WTC11 (cell line): Measurements from ENCODE around the gene CFAP206. TPM values are rescaled to one million over a fixed set of nuclear protein-coding genes. Genes with fewer than 3 reads are reported as not detected.

ENCODE experiments used
- ATAC-seq: fragments of 200-7000 bp; cut with Tn5 transposase; 2 replicates; pipeline ENCODE4 v1.10.0; 2021; ENCODE audit warnings: mild to moderate bottlenecking, moderate library complexity
- CTCF ChIA-PET: fragments of 300-600 bp; sonication (Branson Sonifier 250); formaldehyde crosslinking; loops from one replicate; lab custom pipeline; 2021; ENCODE audit warnings: antibody characterized with exemption; lab: Charles Lee
- POLR2A ChIA-PET: fragments of 350-600 bp; sonication (Branson Sonifier 250); formaldehyde crosslinking; loops from one replicate; lab custom pipeline; 2021; ENCODE audit warnings: antibody characterized with exemption; lab: Charles Lee
- DNase-seq: peaks from one replicate; pipeline ENCODE4 v3.0.0; 2021; ENCODE audit warnings: low spot score
- H3K27ac Mint-ChIP-seq: 2 replicates; pipeline ENCODE4 v1.8.0; 2021; ENCODE audit warnings: mixed read lengths
- H3K27me3 Mint-ChIP-seq: 2 replicates; pipeline ENCODE4 v1.8.0; 2021; ENCODE audit warnings: low read depth, mild to moderate bottlenecking, moderate library complexity, mixed read lengths
- H3K36me3 Mint-ChIP-seq: 2 replicates; pipeline ENCODE4 v1.8.0; 2021; ENCODE audit warnings: mixed read lengths
- H3K4me1 Mint-ChIP-seq: 2 replicates; pipeline ENCODE4 v1.8.0; 2022; ENCODE audit warnings: mixed read lengths
- H3K4me3 Mint-ChIP-seq: 2 replicates; pipeline ENCODE4 v1.8.0; 2021; ENCODE audit warnings: mild to moderate bottlenecking, moderate library complexity, mixed read lengths
- H3K9me3 Mint-ChIP-seq: 2 replicates; pipeline ENCODE4 v1.8.0; 2021; ENCODE audit warnings: mixed read lengths
- ATF1 ChIP-seq: sonication (generic); formaldehyde crosslinking; IDR thresholded peaks from 2 replicates; pipeline ENCODE4 v1.8.1; 2023; ENCODE audit warnings: mild to moderate bottlenecking, moderate library complexity, missing genetic modification reagents
- CBFB ChIP-seq: sonication (generic); formaldehyde crosslinking; IDR thresholded peaks from 2 replicates; pipeline ENCODE4 v1.8.1; 2022; ENCODE audit warnings: mild to moderate bottlenecking, low read depth, missing genetic modification reagents
- CDX4 ChIP-seq: fragments of 250-450 bp; sonication (Bioruptor Pico); IDR thresholded peaks from 2 replicates; pipeline ENCODE4 v1.9.0; 2021; ENCODE audit warnings: moderate library complexity, mild to moderate bottlenecking, inconsistent platforms, borderline replicate concordance
- ELF4 ChIP-seq: sonication (generic); formaldehyde crosslinking; IDR thresholded peaks from 2 replicates; pipeline ENCODE4 v1.8.1; 2022; ENCODE audit warnings: low read depth, mild to moderate bottlenecking, moderate library complexity, missing genetic modification reagents
- ERG ChIP-seq: fragments of 250-450 bp; sonication (Bioruptor Pico); IDR thresholded peaks from 2 replicates; pipeline ENCODE4 v1.8.0; 2021; ENCODE audit warnings: mild to moderate bottlenecking
- FOXJ3 ChIP-seq: sonication (generic); formaldehyde crosslinking; IDR thresholded peaks from 2 replicates; pipeline ENCODE4 v1.9.0; 2021; ENCODE audit warnings: missing genetic modification reagents, mild to moderate bottlenecking, borderline replicate concordance
- HMGXB4 ChIP-seq: sonication (generic); formaldehyde crosslinking; IDR thresholded peaks from 2 replicates; pipeline ENCODE4 v1.8.1; 2023; ENCODE audit warnings: mild to moderate bottlenecking, moderate library complexity, missing genetic modification reagents
- KAT7 ChIP-seq: sonication (generic); formaldehyde crosslinking; IDR thresholded peaks from 2 replicates; pipeline ENCODE4 v1.8.1; 2023; ENCODE audit warnings: missing genetic modification reagents, mild to moderate bottlenecking, borderline replicate concordance
- NR3C1 ChIP-seq: sonication (generic); formaldehyde crosslinking; conservative IDR thresholded peaks from 2 replicates; pipeline ENCODE4 v1.8.1; 2023; ENCODE audit warnings: low read depth, mild to moderate bottlenecking, missing genetic modification reagents
- RELA ChIP-seq: sonication (generic); formaldehyde crosslinking; IDR thresholded peaks from 2 replicates; pipeline ENCODE4 v1.8.1; 2022; ENCODE audit warnings: missing genetic modification reagents, mild to moderate bottlenecking, borderline replicate concordance
- ZNF317 ChIP-seq: sonication (generic); formaldehyde crosslinking; IDR thresholded peaks from 2 replicates; pipeline ENCODE4 v1.8.1; 2023; ENCODE audit warnings: low read depth, mild to moderate bottlenecking, moderate library complexity, missing genetic modification reagents, borderline replicate concordance
- ZNF396 ChIP-seq: fragments of 250-450 bp; sonication (Bioruptor Pico); IDR thresholded peaks from 2 replicates; pipeline ENCODE4 v1.8.0; 2021; ENCODE audit warnings: mild to moderate bottlenecking, moderate library complexity, borderline replicate concordance
- total RNA-seq: library from RNA; stranded (reverse); gene quantifications from 3 replicates; pipeline ENCODE4 v1.2.3, GENCODE V29; 2021
- TF ChIP-seq, protein P1 (sequence below): sonication (generic); formaldehyde crosslinking; IDR thresholded peaks from 2 replicates; pipeline ENCODE4 v1.8.0; 2023; ENCODE audit warnings: missing genetic modification reagents, mild to moderate bottlenecking, borderline replicate concordance
- TF ChIP-seq, protein P2 (sequence below): sonication (generic); formaldehyde crosslinking; IDR thresholded peaks from 2 replicates; pipeline ENCODE4 v1.8.1; 2022; ENCODE audit warnings: missing genetic modification reagents, borderline replicate concordance
- TF ChIP-seq, protein P3 (sequence below): sonication (generic); formaldehyde crosslinking; IDR thresholded peaks from 2 replicates; pipeline ENCODE4 v1.8.1; 2023; ENCODE audit warnings: mild to moderate bottlenecking, missing genetic modification reagents, borderline replicate concordance

Gene CFAP206
- total RNA-seq, 1 experiment from 2014 or later = not detected

- H3K4me1 Mint-ChIP-seq = no peaks in the 10 kb centered on the region
- CTCF ChIA-PET = interaction anchor here (1.1 kb wide), 1 partner anchor 28 kb away, joined by 4 read pairs; no protein-coding TSS in a partner anchor
- POLR2A ChIA-PET = interaction anchor here (0.5 kb wide), 1 partner anchor 13 kb away, joined by 3 read pairs; no protein-coding TSS in a partner anchor
- H3K4me3 Mint-ChIP-seq = no peak overlapping the region
- no peak for TF ChIP-seq ZNF396 (CRISPR knock-in tag)
- no peak overlapping the region for H3K27ac Mint-ChIP-seq
- peaks cover 35% of the 10 kb centered on the region for H3K9me3 Mint-ChIP-seq
- no peak for ATAC-seq
- H3K27me3 Mint-ChIP-seq = peaks cover 3% of the 10 kb centered on the region; the same call in 1 of the 2 replicates
- DNase-seq = no peak
- peaks cover 32% of the 10 kb centered on the region for H3K36me3 Mint-ChIP-seq
Measured at GRCh38 chr6:87364602-87365252, 43.0 kb upstream of the CFAP206 start.

- Mint-ChIP-seq H3K9me3 (peaks cover 41% of the 10 kb centered on the region), H3K36me3 (peaks cover 36% of the 10 kb centered on the region), H3K27me3 (peaks cover 3% of the 10 kb centered on the region; the same call in 1 of the 2 replicates), H3K4me1 (no peaks in the 10 kb centered on the region), H3K4me3 (no peak overlapping the region), H3K27ac (no peak overlapping the region)
- ATAC-seq (no peak), DNase-seq (no peak)
- TF ChIP-seq, protein P1, sequence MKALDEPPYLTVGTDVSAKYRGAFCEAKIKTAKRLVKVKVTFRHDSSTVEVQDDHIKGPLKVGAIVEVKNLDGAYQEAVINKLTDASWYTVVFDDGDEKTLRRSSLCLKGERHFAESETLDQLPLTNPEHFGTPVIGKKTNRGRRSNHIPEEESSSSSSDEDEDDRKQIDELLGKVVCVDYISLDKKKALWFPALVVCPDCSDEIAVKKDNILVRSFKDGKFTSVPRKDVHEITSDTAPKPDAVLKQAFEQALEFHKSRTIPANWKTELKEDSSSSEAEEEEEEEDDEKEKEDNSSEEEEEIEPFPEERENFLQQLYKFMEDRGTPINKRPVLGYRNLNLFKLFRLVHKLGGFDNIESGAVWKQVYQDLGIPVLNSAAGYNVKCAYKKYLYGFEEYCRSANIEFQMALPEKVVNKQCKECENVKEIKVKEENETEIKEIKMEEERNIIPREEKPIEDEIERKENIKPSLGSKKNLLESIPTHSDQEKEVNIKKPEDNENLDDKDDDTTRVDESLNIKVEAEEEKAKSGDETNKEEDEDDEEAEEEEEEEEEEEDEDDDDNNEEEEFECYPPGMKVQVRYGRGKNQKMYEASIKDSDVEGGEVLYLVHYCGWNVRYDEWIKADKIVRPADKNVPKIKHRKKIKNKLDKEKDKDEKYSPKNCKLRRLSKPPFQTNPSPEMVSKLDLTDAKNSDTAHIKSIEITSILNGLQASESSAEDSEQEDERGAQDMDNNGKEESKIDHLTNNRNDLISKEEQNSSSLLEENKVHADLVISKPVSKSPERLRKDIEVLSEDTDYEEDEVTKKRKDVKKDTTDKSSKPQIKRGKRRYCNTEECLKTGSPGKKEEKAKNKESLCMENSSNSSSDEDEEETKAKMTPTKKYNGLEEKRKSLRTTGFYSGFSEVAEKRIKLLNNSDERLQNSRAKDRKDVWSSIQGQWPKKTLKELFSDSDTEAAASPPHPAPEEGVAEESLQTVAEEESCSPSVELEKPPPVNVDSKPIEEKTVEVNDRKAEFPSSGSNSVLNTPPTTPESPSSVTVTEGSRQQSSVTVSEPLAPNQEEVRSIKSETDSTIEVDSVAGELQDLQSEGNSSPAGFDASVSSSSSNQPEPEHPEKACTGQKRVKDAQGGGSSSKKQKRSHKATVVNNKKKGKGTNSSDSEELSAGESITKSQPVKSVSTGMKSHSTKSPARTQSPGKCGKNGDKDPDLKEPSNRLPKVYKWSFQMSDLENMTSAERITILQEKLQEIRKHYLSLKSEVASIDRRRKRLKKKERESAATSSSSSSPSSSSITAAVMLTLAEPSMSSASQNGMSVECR (CRISPR knock-in tag) = no peak
- no peak for TF ChIP-seq CBFB (CRISPR knock-in tag)
- TF ChIP-seq, protein P2, sequence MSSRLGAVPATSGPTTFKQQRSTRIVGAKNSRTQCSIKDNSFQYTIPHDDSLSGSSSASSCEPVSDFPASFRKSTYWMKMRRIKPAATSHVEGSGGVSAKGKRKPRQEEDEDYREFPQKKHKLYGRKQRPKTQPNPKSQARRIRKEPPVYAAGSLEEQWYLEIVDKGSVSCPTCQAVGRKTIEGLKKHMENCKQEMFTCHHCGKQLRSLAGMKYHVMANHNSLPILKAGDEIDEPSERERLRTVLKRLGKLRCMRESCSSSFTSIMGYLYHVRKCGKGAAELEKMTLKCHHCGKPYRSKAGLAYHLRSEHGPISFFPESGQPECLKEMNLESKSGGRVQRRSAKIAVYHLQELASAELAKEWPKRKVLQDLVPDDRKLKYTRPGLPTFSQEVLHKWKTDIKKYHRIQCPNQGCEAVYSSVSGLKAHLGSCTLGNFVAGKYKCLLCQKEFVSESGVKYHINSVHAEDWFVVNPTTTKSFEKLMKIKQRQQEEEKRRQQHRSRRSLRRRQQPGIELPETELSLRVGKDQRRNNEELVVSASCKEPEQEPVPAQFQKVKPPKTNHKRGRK (CRISPR knock-in tag) = no peak
- no peak for TF ChIP-seq HMGXB4 (CRISPR knock-in tag)
- no peak for TF ChIP-seq ELF4 (CRISPR knock-in tag)
- no peak for TF ChIP-seq KAT7
- TF ChIP-seq FOXJ3 (CRISPR knock-in tag) = no peak
- TF ChIP-seq ATF1 (CRISPR knock-in tag) = no peak
- TF ChIP-seq, protein P3, sequence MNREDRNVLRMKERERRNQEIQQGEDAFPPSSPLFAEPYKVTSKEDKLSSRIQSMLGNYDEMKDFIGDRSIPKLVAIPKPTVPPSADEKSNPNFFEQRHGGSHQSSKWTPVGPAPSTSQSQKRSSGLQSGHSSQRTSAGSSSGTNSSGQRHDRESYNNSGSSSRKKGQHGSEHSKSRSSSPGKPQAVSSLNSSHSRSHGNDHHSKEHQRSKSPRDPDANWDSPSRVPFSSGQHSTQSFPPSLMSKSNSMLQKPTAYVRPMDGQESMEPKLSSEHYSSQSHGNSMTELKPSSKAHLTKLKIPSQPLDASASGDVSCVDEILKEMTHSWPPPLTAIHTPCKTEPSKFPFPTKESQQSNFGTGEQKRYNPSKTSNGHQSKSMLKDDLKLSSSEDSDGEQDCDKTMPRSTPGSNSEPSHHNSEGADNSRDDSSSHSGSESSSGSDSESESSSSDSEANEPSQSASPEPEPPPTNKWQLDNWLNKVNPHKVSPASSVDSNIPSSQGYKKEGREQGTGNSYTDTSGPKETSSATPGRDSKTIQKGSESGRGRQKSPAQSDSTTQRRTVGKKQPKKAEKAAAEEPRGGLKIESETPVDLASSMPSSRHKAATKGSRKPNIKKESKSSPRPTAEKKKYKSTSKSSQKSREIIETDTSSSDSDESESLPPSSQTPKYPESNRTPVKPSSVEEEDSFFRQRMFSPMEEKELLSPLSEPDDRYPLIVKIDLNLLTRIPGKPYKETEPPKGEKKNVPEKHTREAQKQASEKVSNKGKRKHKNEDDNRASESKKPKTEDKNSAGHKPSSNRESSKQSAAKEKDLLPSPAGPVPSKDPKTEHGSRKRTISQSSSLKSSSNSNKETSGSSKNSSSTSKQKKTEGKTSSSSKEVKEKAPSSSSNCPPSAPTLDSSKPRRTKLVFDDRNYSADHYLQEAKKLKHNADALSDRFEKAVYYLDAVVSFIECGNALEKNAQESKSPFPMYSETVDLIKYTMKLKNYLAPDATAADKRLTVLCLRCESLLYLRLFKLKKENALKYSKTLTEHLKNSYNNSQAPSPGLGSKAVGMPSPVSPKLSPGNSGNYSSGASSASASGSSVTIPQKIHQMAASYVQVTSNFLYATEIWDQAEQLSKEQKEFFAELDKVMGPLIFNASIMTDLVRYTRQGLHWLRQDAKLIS (CRISPR knock-in tag) = no peak
- no peak for TF ChIP-seq ERG (CRISPR knock-in tag)
- TF ChIP-seq ZNF317 (CRISPR knock-in tag) = no peak
- no peak for TF ChIP-seq RELA
- no peak for TF ChIP-seq NR3C1 (CRISPR knock-in tag)
- TF ChIP-seq CDX4 (CRISPR knock-in tag) = no peak
- POLR2A ChIA-PET = interaction anchor here (0.5 kb wide), 1 partner anchor 35 kb away, joined by 3 read pairs; no protein-coding TSS in a partner anchor
- CTCF ChIA-PET = no interaction called here
Measured at GRCh38 chr6:87366072-87366827, 41.5 kb upstream of the CFAP206 start.
